Stimulated activated memory B cell treated with anti-CD40 and anti-IgM and Interleukin-4, amounts not matched to agents 10 μg/mL and 1 μg/mL and 100 μg/mL, for 72 hours (primary cell): ENCODE measurements around the gene ALAD.
A peak's percentile ranks its signal among the peaks of the same experiment; 100 is the strongest.
"Not testable (repeated sequence)": the region's sequence is repeated elsewhere in the genome, so short reads cannot be mapped to it uniquely, and the experiment has no call there.

Source experiments
- ATAC-seq: fragments of 150-1000 bp; cut with Tn5 transposase; 2 replicates; pipeline ENCODE4 v1.10.0; 2021
- H3K27ac Mint-ChIP-seq: one replicate; pipeline ENCODE4 v1.8.0; 2022; ENCODE audit warnings: mild to moderate bottlenecking, mixed read lengths
- H3K27me3 Mint-ChIP-seq: one replicate; pipeline ENCODE4 v1.8.0; 2022; ENCODE audit warnings: mixed read lengths
- H3K36me3 Mint-ChIP-seq: one replicate; pipeline ENCODE4 v1.8.0; 2022; ENCODE audit warnings: mixed read lengths
- H3K4me1 Mint-ChIP-seq: one replicate; pipeline ENCODE4 v1.8.0; 2022; ENCODE audit warnings: mixed read lengths
- H3K4me3 Mint-ChIP-seq: one replicate; pipeline ENCODE4 v1.8.0; 2022; ENCODE audit warnings: mild to moderate bottlenecking, moderate library complexity, mixed read lengths
- H3K9me3 Mint-ChIP-seq: one replicate; pipeline ENCODE4 v1.8.0; 2022; ENCODE audit warnings: mixed read lengths

The ALAD gene

DNA sequence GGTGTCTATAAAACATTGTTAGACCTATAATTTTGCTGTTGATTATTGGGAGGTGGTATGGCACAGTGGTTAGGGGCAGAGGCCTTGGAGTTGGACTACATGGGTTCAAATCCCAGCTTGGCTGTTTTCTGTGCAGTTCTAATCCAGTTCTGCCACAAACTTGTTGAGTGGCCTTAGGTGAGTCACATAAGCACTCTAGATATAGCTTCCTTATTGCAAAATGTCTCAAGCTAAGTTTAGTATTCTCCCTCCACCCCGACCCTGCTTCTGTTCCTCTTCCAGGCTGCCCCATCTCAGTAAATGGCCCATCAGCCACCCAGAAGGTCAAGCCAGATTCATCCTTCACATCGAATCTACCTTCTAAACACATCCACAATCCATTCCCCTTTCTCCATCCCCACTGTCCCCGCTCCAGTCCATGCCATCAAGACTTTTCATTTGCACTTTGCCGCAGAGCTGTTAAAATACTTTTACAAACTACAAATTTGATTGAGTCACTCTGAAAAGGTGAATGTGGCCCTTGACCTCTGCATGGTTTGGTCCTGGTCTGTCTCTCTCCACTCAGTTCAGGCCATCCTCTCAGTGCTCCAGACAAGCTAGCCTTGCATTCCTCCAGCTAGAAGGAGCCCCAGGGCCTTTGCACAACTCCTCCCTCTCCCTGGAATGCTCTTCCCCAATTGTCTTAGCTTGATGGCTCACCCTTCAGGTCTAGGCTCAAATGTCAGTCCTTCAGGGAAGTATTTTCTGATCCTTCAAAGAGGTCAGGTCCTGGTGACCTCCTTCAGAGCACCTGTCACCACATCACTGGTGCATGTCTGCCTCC lies 14.3 kb downstream of the ALAD start:
- no peak overlapping the region for H3K27ac Mint-ChIP-seq
- no peaks in the 10 kb centered on the region for H3K4me1 Mint-ChIP-seq
- peaks cover 47% of the 10 kb centered on the region for H3K36me3 Mint-ChIP-seq
- H3K4me3 Mint-ChIP-seq, result no peak overlapping the region
- no peaks in the 10 kb centered on the region for H3K27me3 Mint-ChIP-seq
- H3K9me3 Mint-ChIP-seq, result no peaks in the 10 kb centered on the region
- ATAC-seq, result no peak

DNA sequence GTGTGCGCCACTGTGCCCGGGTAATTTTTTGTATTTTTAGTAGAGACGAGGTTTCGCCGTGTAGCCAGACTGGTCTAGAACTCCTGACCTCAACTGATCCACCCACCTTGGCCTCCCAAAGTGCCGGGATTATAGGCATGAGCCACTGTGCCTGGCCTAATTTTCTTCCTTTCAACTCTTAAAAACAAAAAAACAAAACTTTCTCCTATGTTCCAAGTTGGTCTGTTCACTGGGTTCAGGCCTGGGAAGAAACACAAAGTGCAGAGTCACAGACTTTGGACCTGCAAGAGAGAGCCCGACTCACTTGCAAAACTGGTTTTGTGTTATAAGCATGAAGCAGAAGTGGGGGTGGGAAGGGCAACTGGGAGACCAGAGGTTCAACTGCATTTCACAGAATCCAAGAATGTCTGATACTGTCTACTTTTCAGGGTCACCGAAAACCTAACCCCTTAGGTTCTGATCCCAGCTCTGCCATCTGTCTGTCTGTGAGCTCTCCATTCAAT lies 19.1 kb downstream of the ALAD start:
- Mint-ChIP-seq H3K4me1 (peaks cover 14% of the 10 kb centered on the region), H3K27me3 (no peaks in the 10 kb centered on the region), H3K27ac (peak overlapping the region; percentile 45), H3K36me3 (peaks cover 2% of the 10 kb centered on the region), H3K9me3 (no peaks in the 10 kb centered on the region), H3K4me3 (no peak overlapping the region)
- ATAC-seq, result no peak

DNA sequence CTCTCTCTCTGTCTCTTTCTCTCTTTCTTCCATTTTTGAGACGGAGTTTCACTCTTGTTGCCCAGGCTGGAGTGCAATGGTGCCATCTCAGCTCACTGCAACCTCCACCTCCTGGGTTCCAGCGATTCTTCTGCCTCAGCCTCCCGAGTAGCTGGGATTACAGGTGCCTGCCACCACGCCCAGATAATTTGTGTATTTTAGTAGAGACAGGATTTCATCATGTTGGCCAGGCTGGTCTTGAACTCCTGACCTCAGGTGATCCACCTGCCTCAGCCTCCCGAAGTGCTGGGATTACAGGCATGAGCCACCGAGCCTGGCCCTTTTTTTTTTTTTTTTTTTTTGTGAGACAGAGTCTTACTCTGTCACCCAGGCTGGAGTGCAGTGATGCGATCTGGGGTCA lies 19.6 kb downstream of the ALAD start:
- Mint-ChIP-seq H3K4me3 (peak overlapping the region; percentile 61), H3K27ac (peak overlapping the region; percentile 45), H3K4me1 (peaks cover 14% of the 10 kb centered on the region)
- not testable (repeated sequence) for ATAC-seq, H3K9me3 Mint-ChIP-seq, H3K36me3 Mint-ChIP-seq, H3K27me3 Mint-ChIP-seq

DNA sequence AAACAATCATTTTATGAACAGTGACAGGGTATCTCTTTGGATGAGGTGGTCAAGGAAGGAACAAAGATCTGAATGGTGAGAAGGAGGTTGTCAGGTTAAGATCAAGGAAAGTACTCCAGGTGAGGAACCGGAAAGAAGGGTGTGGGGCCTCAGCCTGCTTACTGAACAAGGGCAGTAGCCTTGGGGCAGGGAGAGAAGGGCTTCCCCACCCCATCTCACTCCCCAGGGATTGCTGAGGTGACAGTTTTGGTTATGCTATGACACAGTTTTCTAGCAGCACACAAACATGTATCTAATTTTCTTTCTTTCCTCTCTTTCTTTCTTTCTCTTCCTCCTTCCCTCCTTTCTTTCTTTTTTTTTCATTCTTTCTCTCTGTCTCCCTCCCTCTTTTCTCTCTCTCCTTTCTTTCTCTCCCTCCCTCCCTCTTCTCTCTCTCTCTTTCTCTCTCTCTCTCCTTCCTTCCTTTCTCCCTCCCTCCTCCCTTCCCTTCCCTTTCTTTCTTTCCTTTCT lies 20.2 kb downstream of the ALAD start:
- no peaks in the 10 kb centered on the region for H3K9me3 Mint-ChIP-seq
- H3K27ac Mint-ChIP-seq, result peak overlapping the region; percentile 45
- no peak overlapping the region for H3K4me3 Mint-ChIP-seq
- H3K27me3 Mint-ChIP-seq, result no peaks in the 10 kb centered on the region
- no peaks in the 10 kb centered on the region for H3K36me3 Mint-ChIP-seq
- ATAC-seq, result peak; percentile 77
- peaks cover 14% of the 10 kb centered on the region for H3K4me1 Mint-ChIP-seq

DNA sequence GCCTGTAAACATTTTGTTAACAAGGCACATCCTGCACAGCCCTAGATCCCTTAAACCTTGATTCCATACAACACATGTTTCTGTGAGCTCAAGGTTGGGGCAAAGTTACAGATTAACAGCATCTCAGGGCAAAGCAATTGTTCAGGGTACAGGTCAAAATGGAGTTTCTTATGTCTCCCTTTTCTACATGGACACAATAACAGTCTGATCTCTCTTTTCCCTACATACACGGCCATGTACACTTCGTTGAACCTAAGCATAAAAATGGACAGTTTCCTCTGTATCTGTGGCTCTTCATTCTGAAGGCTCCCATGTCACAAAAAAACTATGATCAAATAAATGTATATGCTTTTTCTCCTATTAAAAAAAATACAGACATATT lies 21.3 kb downstream of the ALAD start:
- Mint-ChIP-seq H3K27ac (peak overlapping the region; percentile 45), H3K4me1 (peaks cover 24% of the 10 kb centered on the region)
- not testable (repeated sequence) for H3K36me3 Mint-ChIP-seq, H3K4me3 Mint-ChIP-seq, ATAC-seq, H3K9me3 Mint-ChIP-seq, H3K27me3 Mint-ChIP-seq

DNA sequence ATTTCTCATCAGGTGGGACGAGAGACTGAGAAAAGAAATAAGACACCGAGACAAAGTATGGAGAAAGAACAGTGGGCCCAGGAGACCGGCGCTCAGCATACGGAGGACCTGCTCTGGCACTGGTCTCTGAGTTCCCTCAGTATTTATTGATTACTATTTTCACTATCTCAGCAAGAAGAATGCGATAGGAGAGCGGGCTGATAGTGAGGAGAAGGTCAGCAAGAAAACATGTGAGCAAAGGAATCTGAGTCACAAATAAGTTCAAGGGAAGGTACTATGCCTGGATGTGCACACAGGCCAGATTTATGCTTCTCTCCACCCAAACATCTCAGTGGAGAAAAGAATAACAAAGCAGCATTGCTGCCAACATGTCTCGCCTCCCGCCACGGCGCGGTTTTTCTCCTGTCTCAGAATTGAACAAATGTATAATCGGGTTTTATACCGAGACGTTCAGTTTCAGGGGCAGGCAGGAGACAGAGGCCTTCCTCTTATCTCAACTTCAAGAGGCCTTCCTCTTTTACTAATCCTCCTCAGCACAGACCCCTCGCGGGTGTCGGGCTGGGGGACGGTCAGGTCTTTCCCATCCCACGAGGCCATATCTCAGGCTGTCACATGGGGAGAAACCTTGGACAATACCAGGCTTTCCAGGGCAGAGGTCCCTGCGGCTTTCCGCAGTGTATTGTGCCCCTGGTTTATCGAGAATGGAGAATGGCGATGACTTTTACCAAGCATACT lies 21.8 kb downstream of the ALAD start:
- not testable (repeated sequence) for H3K27me3 Mint-ChIP-seq, ATAC-seq, H3K36me3 Mint-ChIP-seq, H3K4me3 Mint-ChIP-seq, H3K9me3 Mint-ChIP-seq
- Mint-ChIP-seq H3K27ac (peak overlapping the region; percentile 45), H3K4me1 (peaks cover 26% of the 10 kb centered on the region)

DNA sequence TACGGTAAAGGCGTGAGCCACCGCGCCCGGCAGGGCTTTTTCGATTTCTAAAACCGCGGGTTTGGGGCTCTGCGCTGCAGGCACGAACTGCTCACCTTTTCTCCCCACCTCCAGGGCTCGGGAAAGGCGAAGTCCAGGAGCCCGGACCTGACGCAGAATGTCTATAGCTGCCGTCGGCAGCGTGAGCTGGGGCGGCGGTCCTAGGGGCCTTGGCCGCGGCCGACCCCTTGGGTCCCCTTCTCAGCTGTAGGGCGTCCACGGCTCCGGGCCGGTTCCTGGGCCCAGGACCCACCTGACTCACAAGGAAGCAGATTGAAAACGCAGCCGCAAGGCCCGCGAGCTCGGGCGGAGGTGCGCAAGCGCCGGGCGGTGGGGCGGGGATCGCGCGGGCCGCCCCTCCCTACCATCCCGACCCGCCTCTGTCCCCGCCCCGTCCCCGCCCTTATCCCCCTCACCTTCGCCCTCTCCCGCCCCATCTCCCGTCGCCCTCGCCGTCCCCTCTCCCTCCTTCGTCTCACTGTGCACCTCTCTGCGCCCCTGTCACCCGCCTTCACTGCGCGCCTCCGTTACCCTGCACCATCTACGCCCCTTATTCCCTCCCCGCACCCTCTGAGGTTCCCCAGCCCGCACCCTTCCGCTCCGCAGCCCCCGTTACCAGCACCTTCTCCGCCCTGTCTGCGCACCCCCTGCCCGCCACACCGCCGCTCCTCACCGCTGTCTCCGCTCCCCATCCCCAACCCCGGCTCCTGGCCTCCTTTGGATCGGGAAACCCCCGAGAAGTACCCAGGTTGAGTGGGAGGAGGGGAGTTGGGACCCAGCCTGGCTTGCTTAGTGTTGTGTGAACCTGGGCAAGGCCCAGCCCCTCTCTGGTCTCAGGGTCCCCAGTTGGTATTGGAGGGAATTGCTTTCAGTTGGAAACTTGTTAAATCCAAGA lies 24.2 kb downstream of the ALAD start, which contains the start of gene HDHD3:
HDHD3 (minus strand) TSS at position 353 of the 934 bp plus-strand sequence. CDS start 2,632 bp downstream, outside the sequence.
- H3K4me3 Mint-ChIP-seq, result peak within 1 kb of the TSS; percentile 91
- H3K36me3 Mint-ChIP-seq, result peaks cover 20% of the 10 kb centered on the region
- H3K9me3 Mint-ChIP-seq, result no peaks in the 10 kb centered on the region
- peak; percentile 91 for ATAC-seq
- H3K27me3 Mint-ChIP-seq, result no peaks in the 10 kb centered on the region
- peaks cover 26% of the 10 kb centered on the region for H3K4me1 Mint-ChIP-seq
- H3K27ac Mint-ChIP-seq, result peak within 1 kb of the TSS; percentile 85

DNA sequence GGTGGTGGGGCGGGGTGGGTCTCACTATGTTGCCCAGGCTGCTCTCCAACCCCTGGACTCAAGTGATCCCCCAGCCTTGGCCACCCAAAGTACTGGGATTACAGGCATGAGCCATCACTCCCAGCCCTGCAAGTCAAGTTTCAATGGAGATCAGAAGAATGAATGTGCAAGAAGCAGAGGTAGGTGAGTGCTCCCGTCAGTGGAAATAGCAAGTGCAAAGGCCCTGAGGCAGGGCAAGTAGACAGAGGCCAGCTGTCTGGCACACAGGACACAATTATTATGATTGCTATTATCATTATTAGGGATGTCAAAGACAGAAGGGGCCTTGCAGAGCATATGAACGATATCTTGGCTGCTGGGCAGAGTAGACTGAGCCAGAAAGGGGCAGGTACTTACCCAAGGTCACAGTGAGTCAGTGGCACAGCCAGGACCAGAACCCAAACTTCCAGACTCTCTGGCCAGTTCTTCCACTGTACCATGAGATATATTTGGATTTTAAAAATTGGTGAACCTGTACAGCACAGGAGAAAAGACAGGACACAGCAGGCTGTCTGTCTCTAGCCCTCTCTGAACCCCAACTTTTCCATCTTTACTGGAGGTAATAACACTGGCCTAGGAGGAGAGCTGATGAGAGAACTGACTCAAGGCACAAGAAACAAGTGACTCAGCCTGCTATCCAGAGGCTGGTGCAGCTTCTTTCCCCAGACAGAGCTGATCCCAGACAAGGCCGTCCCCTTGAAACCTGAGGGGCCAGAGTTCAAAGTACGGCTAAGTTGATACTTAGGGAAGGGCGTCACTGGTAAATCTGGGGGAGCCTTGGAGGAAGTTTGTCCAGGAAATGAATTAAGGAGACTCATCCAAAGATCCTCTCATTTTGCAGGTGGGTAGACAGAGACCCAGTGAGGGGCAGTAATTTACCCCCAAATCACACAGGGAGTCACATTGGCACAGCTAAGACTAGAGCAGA lies 25.7 kb downstream of the ALAD start:
- Mint-ChIP-seq H3K27me3 (no peaks in the 10 kb centered on the region), H3K9me3 (no peaks in the 10 kb centered on the region)
- no peak for ATAC-seq

DNA sequence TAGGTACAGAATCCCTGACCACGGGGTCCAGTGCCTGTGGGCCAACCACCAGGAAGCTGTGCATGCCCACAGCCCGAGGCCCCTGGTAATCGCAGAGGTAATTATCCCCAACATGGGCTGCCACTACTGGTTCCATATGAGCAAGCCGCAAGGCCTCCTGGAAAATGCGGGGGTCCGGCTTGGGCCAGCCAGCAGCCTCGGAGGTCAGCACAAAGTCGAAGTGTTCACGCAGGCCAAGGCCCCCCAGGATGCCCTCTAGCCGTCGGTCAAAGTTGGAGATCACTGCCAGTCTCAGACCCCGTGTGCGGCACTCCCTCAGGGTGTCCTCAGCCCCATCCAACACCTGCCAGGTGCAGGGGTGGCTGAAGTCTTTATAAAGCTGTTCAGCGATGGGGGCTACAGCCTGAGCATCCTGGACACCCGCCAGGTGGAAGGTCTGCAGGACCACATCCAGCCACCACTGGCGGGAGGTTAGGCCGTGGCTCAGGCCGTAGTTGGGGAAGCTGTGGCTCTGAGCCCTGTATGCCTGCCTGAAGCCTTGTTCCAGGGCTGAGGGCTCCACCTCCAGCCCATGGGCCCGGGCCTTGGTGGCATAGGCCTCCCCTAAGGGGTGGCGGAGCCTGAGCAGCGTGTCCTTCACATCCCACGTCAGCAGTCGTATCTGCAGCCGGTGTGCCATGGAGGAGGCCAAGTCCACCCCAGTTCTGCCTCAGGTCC lies 27.2 kb downstream of the ALAD start:
- ATAC-seq, result no peak
- Mint-ChIP-seq H3K9me3 (no peaks in the 10 kb centered on the region), H3K36me3 (peaks cover 20% of the 10 kb centered on the region), H3K4me1 (peaks cover 12% of the 10 kb centered on the region), H3K4me3 (no peak overlapping the region), H3K27me3 (no peaks in the 10 kb centered on the region), H3K27ac (no peak overlapping the region)

More for the DNA sequence above, 25.7 kb downstream of the ALAD start:
- Mint-ChIP-seq H3K36me3 (peaks cover 20% of the 10 kb centered on the region), H3K4me3 (peak overlapping the region; percentile 71), H3K27ac (peak overlapping the region; percentile 85), H3K4me1 (peaks cover 13% of the 10 kb centered on the region)

DNA sequence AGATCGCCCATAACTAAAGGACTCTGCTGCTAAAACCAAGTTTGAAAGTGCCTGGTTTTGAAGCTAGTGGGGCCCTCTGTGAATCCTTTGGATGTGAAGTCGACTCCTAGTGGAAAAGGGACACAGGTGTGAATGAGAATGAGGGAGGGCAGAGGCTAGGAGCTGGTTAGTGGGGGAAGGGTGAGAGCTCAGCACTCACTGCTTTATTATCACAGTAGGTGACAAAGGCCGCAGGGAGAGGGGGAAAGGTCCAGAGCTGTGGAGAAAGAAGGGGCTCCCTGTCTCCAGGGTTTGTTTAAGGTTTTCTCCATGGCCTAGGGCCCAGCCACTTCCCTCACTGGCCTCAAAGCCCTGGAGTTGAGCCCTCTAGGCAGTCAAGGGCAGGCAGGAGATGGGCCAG lies 27.8 kb downstream of the ALAD start:
- H3K36me3 Mint-ChIP-seq, result peaks cover 20% of the 10 kb centered on the region
- no peaks in the 10 kb centered on the region for H3K9me3 Mint-ChIP-seq
- no peaks in the 10 kb centered on the region for H3K27me3 Mint-ChIP-seq
- no peak for ATAC-seq
- H3K4me3 Mint-ChIP-seq, result no peak overlapping the region
- H3K4me1 Mint-ChIP-seq, result peaks cover 12% of the 10 kb centered on the region
- H3K27ac Mint-ChIP-seq, result no peak overlapping the region

DNA sequence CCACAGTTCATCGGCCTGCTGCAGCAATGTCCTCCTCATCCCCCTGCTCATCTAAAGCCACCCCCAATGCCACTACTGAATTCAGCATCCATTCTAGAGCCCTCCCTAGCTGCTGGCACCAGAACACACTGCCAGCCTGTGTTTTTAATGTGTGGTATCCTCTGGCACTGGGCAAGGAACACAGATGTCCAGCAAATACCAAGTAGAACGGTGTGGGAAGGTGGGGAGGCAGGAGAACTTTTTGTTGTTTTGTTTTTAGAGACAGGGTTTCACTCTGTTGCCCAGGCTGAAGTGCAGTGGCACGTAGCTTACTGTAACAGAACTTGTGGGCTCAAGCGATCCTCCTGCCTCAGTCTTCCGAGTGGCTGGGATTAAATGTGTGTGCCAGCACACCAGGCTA lies 29.0 kb downstream of the ALAD start:
- no peak for ATAC-seq
- H3K4me3 Mint-ChIP-seq, result no peak overlapping the region
- H3K36me3 Mint-ChIP-seq, result peaks cover 20% of the 10 kb centered on the region
- H3K27ac Mint-ChIP-seq, result no peak overlapping the region
- H3K9me3 Mint-ChIP-seq, result no peaks in the 10 kb centered on the region
- peaks cover 12% of the 10 kb centered on the region for H3K4me1 Mint-ChIP-seq
- no peaks in the 10 kb centered on the region for H3K27me3 Mint-ChIP-seq

DNA sequence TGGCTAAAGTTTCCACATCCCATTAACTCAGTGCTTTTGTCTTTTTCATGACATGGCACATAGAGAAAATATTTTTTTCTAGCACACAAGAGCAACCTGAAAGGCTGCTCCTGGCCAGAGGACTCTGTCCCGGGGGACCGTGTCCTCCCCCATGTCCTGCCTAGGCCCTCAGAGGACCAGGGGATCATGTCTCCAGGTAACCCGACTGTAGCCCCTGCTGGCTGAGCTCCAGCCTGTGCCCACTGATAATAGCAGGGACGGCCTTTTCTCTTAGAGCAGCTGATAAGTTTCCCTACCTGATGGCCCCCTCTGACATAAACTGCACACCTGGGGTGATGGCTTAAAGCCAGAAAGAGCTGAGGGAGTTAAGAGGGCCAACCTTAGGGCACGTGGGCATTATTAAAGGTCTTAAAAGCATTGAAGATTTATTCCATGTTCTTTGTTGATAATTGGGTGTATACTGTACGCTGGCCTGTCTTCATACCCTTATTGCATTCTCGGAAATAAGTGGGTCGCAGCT lies 30.2 kb downstream of the ALAD start:
- Mint-ChIP-seq H3K9me3 (no peaks in the 10 kb centered on the region), H3K27me3 (no peaks in the 10 kb centered on the region), H3K4me3 (no peak overlapping the region), H3K4me1 (peaks cover 12% of the 10 kb centered on the region), H3K27ac (no peak overlapping the region), H3K36me3 (peaks cover 20% of the 10 kb centered on the region)
- ATAC-seq, result no peak

DNA sequence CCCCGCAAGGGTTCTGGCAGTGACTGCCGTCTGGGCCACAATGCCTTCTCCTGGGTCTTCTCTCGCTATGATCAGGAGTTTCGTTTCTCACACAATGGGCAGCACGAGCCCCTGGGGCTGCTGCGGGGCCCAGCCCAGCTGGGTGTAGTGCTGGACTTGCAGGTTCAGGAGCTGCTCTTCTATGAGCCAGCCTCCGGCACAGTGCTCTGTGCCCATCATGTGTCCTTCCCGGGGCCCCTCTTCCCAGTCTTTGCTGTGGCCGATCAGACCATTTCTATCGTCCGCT lies 31.3 kb downstream of the ALAD start:
- Mint-ChIP-seq H3K4me3 (no peak overlapping the region), H3K4me1 (peaks cover 2% of the 10 kb centered on the region), H3K27ac (no peak overlapping the region), H3K9me3 (no peaks in the 10 kb centered on the region), H3K27me3 (no peaks in the 10 kb centered on the region), H3K36me3 (peaks cover 17% of the 10 kb centered on the region)
- ATAC-seq, result no peak
